ENCODE results near the gene DHCR7. TPM values are rescaled to one million over a fixed set of nuclear protein-coding genes. Genes with fewer than 3 reads are reported as not detected.

The DHCR7 gene
- total RNA-seq, 4 donors from 2014 or later: 7.1 to 24.1 (median 17.8) TPM

- no peaks in the 10 kb centered on the region for H3K9me3 ChIP-seq
- H3K4me1 ChIP-seq: no peaks in the 10 kb centered on the region
- no peaks in the 10 kb centered on the region for H3K27me3 ChIP-seq
- no peak for DNase-seq
- no peak overlapping the region for H3K4me3 ChIP-seq
- H3K36me3 ChIP-seq: no peaks in the 10 kb centered on the region
- intact Hi-C loops (cut with DNase I; ENCODE audit: low total_unique reads): no loop called here
- H3K27ac ChIP-seq: no peak overlapping the region
- TF ChIP-seq POLR2A (IDR thresholded peaks at IDR 0.05) (no peak), CTCF (IDR thresholded peaks at IDR 0.05) (no peak)
Observed at GRCh38 chr11:71432761-71433647, 15.2 kb downstream of the DHCR7 start.

GRCh38 chr11:71431271-71431670, 16.9 kb downstream of the DHCR7 start:
- no peak for DNase-seq
- H3K4me1 ChIP-seq: no peaks in the 10 kb centered on the region
- no peaks in the 10 kb centered on the region for H3K36me3 ChIP-seq
- H3K4me3 ChIP-seq: no peak overlapping the region
- no peak overlapping the region for H3K27ac ChIP-seq
- intact Hi-C loops (cut with DNase I; ENCODE audit: low total_unique reads): no loop called here
- no peaks in the 10 kb centered on the region for H3K27me3 ChIP-seq
- no peak for TF ChIP-seq POLR2A (IDR thresholded peaks at IDR 0.05)
- TF ChIP-seq CTCF (IDR thresholded peaks at IDR 0.05): no peak
- no peaks in the 10 kb centered on the region for H3K9me3 ChIP-seq

GRCh38 chr11:71430166-71430565, 18.0 kb downstream of the DHCR7 start:
- H3K9me3 ChIP-seq: no peaks in the 10 kb centered on the region
- H3K4me3 ChIP-seq: no peak overlapping the region
- no peaks in the 10 kb centered on the region for H3K4me1 ChIP-seq
- no peak for DNase-seq
- TF ChIP-seq CTCF (IDR thresholded peaks at IDR 0.05) (no peak), POLR2A (IDR thresholded peaks at IDR 0.05) (no peak)
- H3K27me3 ChIP-seq: no peaks in the 10 kb centered on the region
- intact Hi-C loops (cut with DNase I; ENCODE audit: low total_unique reads): no loop called here
- H3K27ac ChIP-seq: no peak overlapping the region
- no peaks in the 10 kb centered on the region for H3K36me3 ChIP-seq

GRCh38 chr11:71429701-71430100, 18.5 kb downstream of the DHCR7 start:
- no peaks in the 10 kb centered on the region for H3K4me1 ChIP-seq
- TF ChIP-seq POLR2A (IDR thresholded peaks at IDR 0.05) (no peak), CTCF (IDR thresholded peaks at IDR 0.05) (no peak)
- no peaks in the 10 kb centered on the region for H3K9me3 ChIP-seq
- H3K27me3 ChIP-seq: no peaks in the 10 kb centered on the region
- H3K4me3 ChIP-seq: no peak overlapping the region
- no peak overlapping the region for H3K27ac ChIP-seq
- intact Hi-C loops (cut with DNase I; ENCODE audit: low total_unique reads): no loop called here
- no peaks in the 10 kb centered on the region for H3K36me3 ChIP-seq
- no peak for DNase-seq

- Histone ChIP-seq H3K36me3 (no peaks in the 10 kb centered on the region), H3K4me1 (no peaks in the 10 kb centered on the region), H3K27ac (no peak overlapping the region), H3K27me3 (no peaks in the 10 kb centered on the region), H3K4me3 (no peak overlapping the region), H3K9me3 (no peaks in the 10 kb centered on the region)
- no peak for TF ChIP-seq POLR2A (IDR thresholded peaks at IDR 0.05)
- no peak for TF ChIP-seq CTCF (IDR thresholded peaks at IDR 0.05)
- DNase-seq: peak in 1 of 2 donors; percentile 29
- intact Hi-C loops (cut with DNase I; ENCODE audit: low total_unique reads): no loop called here
Observed at GRCh38 chr11:71428861-71429435, 19.2 kb downstream of the DHCR7 start.

Measured in uterus (tissue), 4 donors.